Fibroblast of the conjunctiva (primary cell): ENCODE data around the gene KCNIP4.
"Not testable (repeated sequence)": the region's sequence is repeated elsewhere in the genome, so short reads cannot be mapped to it uniquely, and the experiment has no call there.

Experiments used
- DNase-seq: peaks from one replicate; pipeline ENCODE4 v3.0.0-alpha.2; 2010; ENCODE audit warnings: low read depth

KCNIP4 gene

GRCh38 chr4:20840648-20841190 lies 1107.9 kb downstream of the KCNIP4 start:
- DNase-seq = peak; percentile 24

DNA sequence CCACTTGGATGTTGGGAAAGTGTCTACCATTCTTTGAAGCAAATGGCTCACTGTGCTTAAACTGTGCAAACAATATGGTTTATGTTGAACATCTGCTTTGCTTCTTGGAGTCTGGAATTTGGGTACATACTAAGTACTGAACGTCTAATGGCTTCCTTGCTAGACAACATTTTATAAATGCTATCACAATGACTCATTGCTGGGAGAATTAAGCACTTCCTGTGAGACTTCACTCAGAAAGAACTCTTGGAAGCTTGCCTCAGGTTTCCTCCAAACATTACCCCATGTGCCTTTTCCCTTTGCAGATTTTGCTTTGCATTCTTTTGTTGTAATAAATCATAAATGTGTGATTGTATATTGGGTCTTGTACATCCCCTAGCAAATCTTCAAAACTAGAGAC lies 1108.6 kb downstream of the KCNIP4 start:
- DNase-seq = peak; percentile 71

DNA sequence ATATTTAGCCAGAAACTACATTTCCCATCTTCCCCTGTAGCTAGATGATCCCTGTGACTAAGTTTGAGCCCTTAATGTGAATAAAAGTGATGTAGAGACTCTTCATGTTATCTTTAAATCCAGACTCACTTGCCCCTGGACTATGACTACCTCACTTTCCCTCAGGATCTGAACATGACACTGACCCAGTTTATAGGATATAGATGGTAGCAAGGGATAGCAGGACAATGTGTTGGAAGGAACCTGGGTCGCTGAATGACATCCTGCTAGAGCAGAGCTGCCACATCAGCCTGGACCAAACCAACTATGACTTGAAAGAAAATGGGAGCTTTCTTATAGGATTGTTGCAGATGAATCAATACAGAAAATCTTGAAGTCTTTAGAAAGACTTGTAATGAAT lies 1110.1 kb downstream of the KCNIP4 start:
- DNase-seq = no peak

GRCh38 chr4:20832826-20833225 lies 1115.7 kb downstream of the KCNIP4 start:
- DNase-seq = no peak

- no peak for DNase-seq
These were observed 1116.8 kb downstream of the KCNIP4 start for GRCh38 chr4:20831746-20832145.

DNA sequence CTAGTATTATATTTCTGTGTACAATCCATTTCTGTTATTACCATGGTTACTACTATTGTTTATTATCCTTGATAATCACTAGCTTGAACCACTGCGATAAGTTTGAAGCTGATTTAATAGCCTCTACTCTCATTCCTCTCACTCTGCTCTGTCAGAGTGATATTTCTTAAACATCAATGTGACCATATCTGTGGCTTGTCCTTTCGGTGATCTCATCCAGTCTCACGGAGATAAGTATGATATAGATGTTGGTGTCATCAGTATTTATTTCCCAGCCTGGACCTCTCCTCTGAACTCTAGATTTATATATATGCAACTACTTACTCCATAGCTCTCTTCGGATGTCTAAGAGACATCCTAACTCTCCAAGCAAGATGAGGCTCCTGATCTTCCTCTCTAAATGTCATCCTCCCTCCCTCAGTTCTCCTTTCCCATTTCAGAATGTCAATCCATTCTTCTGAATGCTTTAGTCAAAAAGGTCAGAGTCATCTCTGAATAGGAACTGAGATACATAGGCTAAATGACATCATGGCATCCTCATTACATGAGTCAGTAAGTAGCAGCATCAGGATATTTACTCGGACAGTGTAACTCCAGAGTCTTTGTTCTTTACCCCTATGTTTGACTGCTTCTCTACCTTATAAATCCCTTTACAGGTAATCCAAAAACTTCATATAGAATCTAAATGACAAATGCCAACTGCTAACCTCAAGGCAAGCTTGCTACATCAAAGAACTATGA lies 1118.8 kb downstream of the KCNIP4 start:
- no peak for DNase-seq

DNA sequence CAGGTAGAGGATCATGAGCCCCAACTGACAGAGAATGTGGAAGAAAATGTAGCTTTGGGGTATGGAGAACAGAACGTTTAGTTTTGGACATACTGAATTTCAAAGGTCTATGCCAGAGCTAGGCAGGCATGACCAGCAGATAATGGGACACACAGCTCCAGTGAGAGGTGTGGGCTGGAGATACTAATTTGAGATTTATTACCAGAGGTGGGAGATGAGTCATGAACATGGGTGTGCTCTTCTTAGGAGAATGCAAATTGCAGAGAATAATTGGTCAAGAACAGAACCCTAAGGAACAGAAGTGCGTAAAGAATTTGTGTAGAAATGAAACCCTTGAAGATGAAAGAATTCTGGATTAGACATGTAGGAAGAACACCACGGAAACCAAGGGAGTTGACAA lies 1123.1 kb downstream of the KCNIP4 start:
- no peak for DNase-seq

GRCh38 chr4:20816287-20816686 lies 1132.3 kb downstream of the KCNIP4 start:
- DNase-seq = no peak

- no peak for DNase-seq
These were observed 1134.9 kb downstream of the KCNIP4 start for GRCh38 chr4:20813700-20814099.

GRCh38 chr4:20809812-20810211 lies 1138.8 kb downstream of the KCNIP4 start:
- DNase-seq = no peak

DNA sequence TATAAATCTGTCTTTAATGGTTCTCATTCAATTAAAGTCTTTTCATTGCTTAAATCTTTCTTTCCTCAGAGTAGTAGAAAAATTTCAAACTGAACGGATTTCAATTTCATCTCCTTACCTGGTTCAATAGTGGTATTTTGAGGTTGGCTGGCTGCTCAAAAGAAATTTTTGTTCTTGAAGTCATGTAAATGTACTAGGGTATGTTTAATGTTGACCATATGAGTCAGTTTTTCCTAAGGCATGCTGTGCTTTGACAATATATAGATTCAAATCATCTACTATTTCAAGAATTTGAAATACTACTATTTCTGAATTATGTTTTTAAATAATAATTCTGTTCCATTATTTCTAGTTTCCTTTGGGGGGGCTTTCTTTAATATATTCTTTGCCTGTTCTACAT lies 1142.9 kb downstream of the KCNIP4 start:
- DNase-seq = no peak

DNA sequence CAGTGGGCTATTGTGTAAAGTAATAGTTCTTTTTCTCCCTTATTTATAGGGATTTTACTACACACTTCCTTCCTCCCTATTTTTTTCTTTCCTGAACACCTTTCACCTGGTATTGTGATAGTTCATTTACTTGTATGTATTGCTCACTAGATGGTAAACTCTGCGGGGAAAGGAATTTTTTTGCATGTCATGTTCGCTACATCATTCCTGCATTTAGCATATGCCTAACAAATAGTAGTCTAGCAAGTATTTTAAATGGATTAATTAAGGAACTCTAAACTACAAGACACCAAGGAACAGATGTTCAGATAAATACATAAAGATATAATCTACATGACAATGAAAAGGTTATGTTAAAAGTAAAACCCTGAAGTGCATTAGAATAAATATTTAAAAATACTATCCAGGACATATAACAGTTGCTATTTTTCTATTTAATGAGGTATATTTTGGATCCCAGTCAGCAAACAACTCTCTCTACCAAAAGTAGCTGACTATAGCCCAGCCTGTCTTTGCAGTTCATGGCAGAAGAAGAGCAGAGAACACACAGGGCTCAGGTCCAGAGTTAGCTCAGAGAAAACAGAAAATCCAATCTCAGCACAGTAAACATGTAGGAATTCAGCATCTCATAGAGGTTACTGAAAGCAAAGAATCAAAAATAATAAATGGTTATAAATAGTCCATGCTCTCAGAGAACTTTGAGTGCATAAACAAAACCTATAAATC lies 1160.5 kb downstream of the KCNIP4 start:
- no peak for DNase-seq

DNA sequence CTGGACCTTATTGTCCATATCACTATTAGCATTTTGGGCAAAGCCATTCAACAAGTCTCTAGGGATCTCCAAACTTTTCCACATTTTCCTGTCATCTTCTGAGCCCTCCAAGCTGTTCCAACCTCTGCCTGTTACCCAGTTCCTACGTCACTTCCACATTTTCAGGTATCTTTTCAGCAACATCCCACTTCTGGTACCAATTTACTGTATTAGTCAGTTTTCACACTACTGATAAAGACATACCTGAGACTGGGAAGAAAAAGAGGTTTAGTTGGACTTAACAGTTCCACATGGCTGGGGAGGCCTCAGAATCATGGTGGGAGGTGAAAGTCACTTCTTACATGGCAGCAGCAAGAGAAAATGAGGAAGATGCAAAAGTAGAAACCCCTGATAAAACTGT lies 1165.4 kb downstream of the KCNIP4 start:
- DNase-seq = not testable (repeated sequence)

DNA sequence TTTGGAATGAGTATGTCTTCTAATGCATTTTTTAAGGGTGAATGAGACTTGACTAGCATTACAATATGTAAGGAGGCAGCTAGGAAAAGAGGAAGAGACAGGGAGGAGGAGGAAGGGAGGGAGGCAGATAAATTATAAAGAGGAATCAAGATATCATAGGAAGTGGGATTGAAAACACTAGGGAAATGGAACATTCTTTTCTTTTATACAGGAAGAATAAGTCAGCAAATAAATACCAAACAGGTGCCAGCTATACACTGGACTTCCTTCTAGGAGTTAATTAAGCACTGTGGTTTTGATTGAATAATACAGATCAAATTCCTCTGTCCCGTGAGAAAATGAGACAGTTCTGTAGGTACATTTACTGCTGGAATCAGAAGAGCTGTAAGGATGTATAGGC lies 1169.7 kb downstream of the KCNIP4 start:
- no peak for DNase-seq

DNA sequence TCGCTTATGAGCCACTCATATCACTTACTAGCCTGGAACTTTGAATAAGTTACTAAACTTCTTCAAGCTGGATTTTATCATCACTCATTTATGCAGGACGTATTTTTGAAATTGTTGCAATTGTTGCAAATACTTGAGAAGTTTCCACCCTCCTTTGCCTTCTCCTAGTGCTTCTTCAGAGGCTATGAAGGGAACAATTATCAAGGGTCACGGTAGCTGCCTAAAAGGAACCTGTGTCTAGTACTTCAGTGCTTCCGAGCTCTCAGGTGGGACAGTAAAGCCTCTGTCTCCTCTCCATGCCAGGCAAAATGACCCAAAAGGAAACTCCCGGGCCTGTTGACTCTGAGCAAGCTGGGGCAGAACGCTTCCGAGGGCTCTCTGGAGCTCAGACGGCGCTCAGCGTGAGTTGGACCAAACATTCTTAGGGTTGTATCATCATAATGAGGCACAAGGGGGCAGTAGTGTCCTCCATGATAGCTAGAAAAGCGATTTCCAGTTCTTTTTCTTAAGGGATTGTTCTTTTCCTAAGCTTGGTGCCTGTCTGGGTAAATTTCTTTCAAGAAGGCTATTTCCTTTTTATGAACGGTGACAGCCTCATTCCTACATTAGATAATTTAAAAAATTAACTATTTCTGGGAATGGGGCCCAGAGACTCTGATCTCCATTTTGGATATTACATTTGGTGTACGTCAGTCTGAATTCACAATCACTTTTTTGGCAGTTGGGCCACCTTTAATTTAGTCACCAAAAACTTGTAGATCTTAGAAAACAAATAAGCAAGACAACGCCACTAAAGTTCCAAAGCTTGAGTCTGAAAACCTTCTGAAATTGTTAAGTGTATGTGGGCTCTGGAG lies 1175.2 kb downstream of the KCNIP4 start:
- DNase-seq = peak; percentile 63

DNA sequence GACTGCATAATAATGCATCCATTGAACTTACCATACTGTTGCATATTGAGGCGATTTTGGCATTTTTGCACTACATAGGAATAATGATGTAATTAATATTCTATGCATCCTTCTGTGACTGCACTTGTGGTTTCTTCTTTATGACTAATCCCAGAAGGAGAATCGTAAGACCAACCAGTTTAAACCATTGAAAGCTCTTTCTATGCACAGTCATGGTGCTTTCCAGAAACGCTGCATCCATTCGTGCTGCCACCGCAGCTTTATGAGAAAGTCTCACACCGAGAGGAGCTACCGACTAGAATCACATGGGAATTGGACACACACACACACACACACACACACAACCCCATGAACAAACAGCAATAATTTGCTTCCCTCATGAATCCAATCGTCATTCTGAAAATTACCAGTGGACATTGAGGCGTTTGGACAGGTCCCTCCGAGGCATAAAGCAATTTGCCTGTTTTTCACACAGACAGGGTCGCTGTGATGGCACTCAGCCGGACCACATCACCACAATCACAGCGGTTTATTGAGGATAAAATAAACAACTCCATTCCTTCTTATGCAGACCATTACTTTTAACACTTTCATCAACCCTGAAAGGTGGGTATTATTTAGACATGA lies 1184.1 kb downstream of the KCNIP4 start:
- no peak for DNase-seq

- no peak for DNase-seq
These were observed 1186.7 kb downstream of the KCNIP4 start for GRCh38 chr4:20761826-20762225.

DNA sequence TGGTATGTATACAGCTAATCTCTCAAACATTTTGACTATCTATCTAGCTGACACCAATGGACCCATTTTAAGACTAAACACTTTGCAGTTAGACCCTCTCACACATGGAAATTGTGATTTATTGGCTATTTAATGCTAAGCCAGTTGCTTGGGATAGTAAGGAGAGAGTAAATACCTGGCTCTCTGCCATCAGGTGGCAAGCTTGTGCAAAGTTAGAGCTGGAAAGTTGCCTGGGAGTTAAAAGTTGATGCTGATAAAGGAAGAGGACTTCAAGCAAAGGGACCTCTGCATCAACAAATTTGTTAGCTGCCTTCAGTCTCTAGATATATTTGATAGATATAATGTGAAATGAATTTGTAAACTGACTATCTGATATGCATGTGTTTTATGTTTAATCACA lies 1187.2 kb downstream of the KCNIP4 start:
- DNase-seq = no peak

DNA sequence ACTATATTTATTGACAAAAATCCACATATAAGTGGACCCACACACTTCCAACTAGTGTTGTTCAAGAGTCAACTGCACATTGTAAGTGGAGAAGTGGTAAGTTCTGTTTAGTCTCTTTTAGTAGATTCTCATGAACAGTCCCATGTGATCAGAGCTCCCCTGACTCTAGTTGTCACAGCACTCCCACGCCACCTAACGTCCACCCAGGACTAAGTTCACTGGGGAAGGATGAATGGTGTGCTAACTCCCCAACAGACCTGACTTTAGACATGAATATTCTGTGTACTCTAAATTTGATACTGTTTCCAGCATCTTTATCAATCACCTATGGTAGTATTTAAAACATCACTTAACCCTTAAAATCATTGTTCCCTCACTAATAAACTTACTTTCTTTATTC lies 1188.5 kb downstream of the KCNIP4 start:
- DNase-seq = no peak

- DNase-seq = no peak
These were observed 1194.5 kb downstream of the KCNIP4 start for GRCh38 chr4:20754036-20754435.

DNA sequence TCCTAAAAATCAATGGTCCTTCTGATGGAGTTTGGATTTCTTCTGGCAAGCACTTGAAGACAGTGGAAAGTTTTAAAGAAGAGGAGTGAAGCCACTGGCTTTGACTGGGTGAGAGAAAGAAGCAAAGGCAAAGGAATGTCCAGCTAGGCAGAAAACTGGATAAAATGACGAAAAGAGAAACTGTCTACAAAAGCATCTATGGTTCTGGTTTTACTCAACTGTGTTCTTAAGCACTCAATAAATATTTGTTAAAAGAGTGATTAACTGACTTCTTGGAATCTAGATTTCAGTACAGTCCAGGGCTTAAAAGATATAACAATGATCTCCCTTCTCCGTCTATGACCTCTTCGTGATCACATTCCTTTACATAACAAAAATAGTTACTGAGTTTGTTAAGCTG lies 1195.9 kb downstream of the KCNIP4 start:
- no peak for DNase-seq

DNA sequence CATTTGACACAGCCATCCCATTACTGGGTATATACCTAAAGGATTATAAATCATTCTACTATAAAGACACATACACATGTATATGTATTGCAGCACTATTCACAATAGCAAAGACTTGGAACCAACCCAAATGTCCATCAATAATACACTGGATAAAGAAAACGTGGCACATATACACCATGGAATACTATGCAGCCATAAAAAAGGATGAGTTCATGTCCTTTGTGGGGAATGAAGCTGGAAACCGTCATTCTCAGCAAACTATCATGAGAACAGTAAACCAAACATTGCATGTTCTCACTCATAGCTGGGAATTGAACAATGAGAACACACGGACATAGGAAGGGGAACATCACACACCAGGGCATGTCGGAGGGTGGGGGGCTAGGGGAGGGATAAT lies 1202.6 kb downstream of the KCNIP4 start:
- DNase-seq = not testable (repeated sequence)
